Neutrophil (primary cell): Measurements from ENCODE around the gene ROBO4.

ENCODE experiments used
- H3K27ac ChIP-seq: fragments of 200-600 bp; sonication (generic); 2 replicates; pipeline ENCODE4 v1.5.1; 2016; ENCODE audit warnings: mild to moderate bottlenecking, moderate library complexity
- H3K27me3 ChIP-seq: fragments of 200-600 bp; sonication (generic); 2 replicates; pipeline ENCODE4 v1.6.0; 2016; ENCODE audit warnings: mild to moderate bottlenecking
- H3K36me3 ChIP-seq: fragments of 200-600 bp; sonication (generic); 2 replicates; pipeline ENCODE4 v1.5.1; 2017
- H3K4me1 ChIP-seq, 2 experiments: fragments of 200-600 bp in 1 of 2; sonication (generic) in 1 of 2; 1 replicate in 1 of 2; 2 replicates in 1 of 2; pipeline versions ENCODE4 v1.5.1 to v1.6.1; 2013 to 2016; ENCODE audit warnings: low read depth in 1 of 2, low read length in 1 of 2, mild to moderate bottlenecking in 1 of 2, moderate library complexity in 1 of 2; ENCODE audit not compliant: control insufficient read depth in 1 of 2, insufficient read depth in 1 of 2
- H3K4me3 ChIP-seq, 2 experiments: fragments of 200-600 bp in 1 of 2; sonication (generic) in 1 of 2; 1 replicate in 1 of 2; 2 replicates in 1 of 2; pipeline ENCODE4 v1.5.1; 2013 to 2016; ENCODE audit warnings: low read depth in 1 of 2, low read length in 1 of 2, mild to moderate bottlenecking in 1 of 2, moderate library complexity in 1 of 2
- H3K9me3 ChIP-seq: fragments of 200-600 bp; sonication (generic); 2 replicates; pipeline ENCODE4 v1.5.1; 2016
- CTCF ChIP-seq: fragments of 200-600 bp; sonication (generic); IDR thresholded peaks from 2 replicates; pipeline ENCODE4 v1.5.1; 2016; ENCODE audit warnings: antibody characterized with exemption

Gene ROBO4

GRCh38 chr11:124900464-124900863, 2.8 kb upstream of the ROBO4 start:
- peaks cover 0 to 5% of the 10 kb centered on the region in 2 experiments for H3K4me1 ChIP-seq
- H3K27ac ChIP-seq, result no peak overlapping the region
- no peaks in the 10 kb centered on the region for H3K9me3 ChIP-seq
- TF ChIP-seq CTCF, result no peak
- no peak overlapping the region for H3K4me3 ChIP-seq
- H3K27me3 ChIP-seq, result peaks cover 31% of the 10 kb centered on the region
- H3K36me3 ChIP-seq, result no peaks in the 10 kb centered on the region

- no peak overlapping the region for H3K4me3 ChIP-seq
- H3K27me3 ChIP-seq, result peaks cover 31% of the 10 kb centered on the region
- TF ChIP-seq CTCF, result no peak
- H3K9me3 ChIP-seq, result no peaks in the 10 kb centered on the region
- peaks cover 0 to 5% of the 10 kb centered on the region in 2 experiments for H3K4me1 ChIP-seq
- no peaks in the 10 kb centered on the region for H3K36me3 ChIP-seq
- no peak overlapping the region for H3K27ac ChIP-seq
These were observed 1.9 kb upstream of the ROBO4 start for GRCh38 chr11:124899383-124900145.

GRCh38 chr11:124898711-124899110, 1.0 kb upstream of the ROBO4 start:
- Histone ChIP-seq H3K4me1 (peaks cover 0 to 5% of the 10 kb centered on the region in 2 experiments), H3K27ac (no peak overlapping the region), H3K4me3 (no peak overlapping the region), H3K27me3 (peaks cover 31% of the 10 kb centered on the region), H3K9me3 (no peaks in the 10 kb centered on the region), H3K36me3 (no peaks in the 10 kb centered on the region)
- TF ChIP-seq CTCF, result no peak

- Histone ChIP-seq H3K27me3 (peaks cover 31% of the 10 kb centered on the region), H3K36me3 (no peaks in the 10 kb centered on the region), H3K27ac (no peak overlapping the region), H3K9me3 (no peaks in the 10 kb centered on the region), H3K4me3 (no peak overlapping the region), H3K4me1 (peaks cover 0 to 5% of the 10 kb centered on the region in 2 experiments)
- no peak for TF ChIP-seq CTCF
These were observed 607 bp upstream of the ROBO4 start for GRCh38 chr11:124898263-124898680.

GRCh38 chr11:124896821-124897391, 759 bp downstream of the ROBO4 start:
- Histone ChIP-seq H3K27ac (no peak overlapping the region), H3K4me1 (peaks cover 0 to 5% of the 10 kb centered on the region in 2 experiments), H3K27me3 (peaks cover 27% of the 10 kb centered on the region), H3K4me3 (no peak overlapping the region), H3K36me3 (no peaks in the 10 kb centered on the region), H3K9me3 (no peaks in the 10 kb centered on the region)
- no peak for TF ChIP-seq CTCF
